K562 (cell line): ENCODE measurements around the gene SLC1A5. TPM values are rescaled to one million over a fixed set of nuclear protein-coding genes. Genes with fewer than 3 reads are reported as not detected.

Experiments used
- BCOR ChIP-seq: fragments of 450-650 bp; IDR thresholded peaks from 2 replicates; pipeline ENCODE4 v1.6.1; 2016
- DNMT1 ChIP-seq: fragments of 450-650 bp; IDR thresholded peaks from 2 replicates; pipeline ENCODE4 v1.6.1; 2016; ENCODE audit warnings: antibody characterized with exemption, mild to moderate bottlenecking
- EGR1 ChIP-seq: fragments of 450-650 bp; conservative IDR thresholded peaks from 2 replicates; pipeline ENCODE4 v1.6.1; 2017; ENCODE audit warnings: mild to moderate bottlenecking
- EP300 ChIP-seq: IDR thresholded peaks from 2 replicates; pipeline ENCODE4 v1.6.1; 2012; ENCODE audit warnings: low read length, improper control_type of control experiment
- FOSL1 ChIP-seq: fragments of 200-800 bp; sonication (Bioruptor generic); conservative IDR thresholded peaks from 2 replicates; pipeline ENCODE4 v1.6.1; 2016; ENCODE audit warnings: missing genetic modification characterization, missing compliant biosample characterization
- MEF2A ChIP-seq: IDR thresholded peaks from 2 replicates; pipeline ENCODE4 v1.6.1; 2011; ENCODE audit warnings: low read depth, mild to moderate bottlenecking, low read length, moderate library complexity; ENCODE audit not compliant: control insufficient read depth
- MYC ChIP-seq, 2 experiments: fragments of 250-450 bp in 1 of 2; sonication (Bioruptor Pico) in 1 of 2; IDR thresholded peaks; 2 replicates each; pipeline versions ENCODE4 v1.5.1 to v1.6.1; 2012 to 2021; ENCODE audit warnings: low read depth in 2 of 2, borderline replicate concordance in 1 of 2, improper control_type of control experiment in 1 of 2, low read length in 1 of 2, mild to moderate bottlenecking in 1 of 2, moderate library complexity in 1 of 2
- NBN ChIP-seq: fragments of 450-650 bp; IDR thresholded peaks from 2 replicates; pipeline ENCODE4 v1.6.1; 2016; ENCODE audit warnings: low read depth, mild to moderate bottlenecking
- NCOA2 ChIP-seq, 2 experiments: fragments of 450-650 bp; IDR thresholded peaks; 2 replicates each; pipeline ENCODE4 v1.6.1; 2018; ENCODE audit warnings: mild to moderate bottlenecking in 2 of 2, moderate library complexity in 1 of 2; ENCODE audit not compliant: partially characterized antibody in 2 of 2
- POLR2A ChIP-seq: fragments of 450-650 bp; conservative IDR thresholded peaks from 2 replicates; pipeline ENCODE4 v1.6.1; 2016
- SNIP1 ChIP-seq: fragments of 450-650 bp; IDR thresholded peaks from 2 replicates; pipeline ENCODE4 v1.7.1; 2017; ENCODE audit warnings: low read depth, mild to moderate bottlenecking
- SNRNP70 ChIP-seq: fragments of 200-400 bp; formaldehyde crosslinking; optimal IDR thresholded peaks from 2 replicates; pipeline ENCODE3; 2017; ENCODE audit warnings: low read depth, low read length
- STAG1 ChIP-seq: sonication (generic); formaldehyde crosslinking; IDR thresholded peaks from 2 replicates; pipeline ENCODE4 v1.5.0; 2020; ENCODE audit warnings: missing genetic modification reagents, borderline replicate concordance
- U2AF2 ChIP-seq: fragments of 200-400 bp; formaldehyde crosslinking; optimal IDR thresholded peaks from 2 replicates; pipeline ENCODE3; 2017; ENCODE audit warnings: low read depth, mild to moderate bottlenecking, low read length
- ZC3H8 ChIP-seq: fragments of 450-650 bp; IDR thresholded peaks from 2 replicates; pipeline ENCODE4 v1.6.1; 2017
- ZNF121 ChIP-seq: sonication (generic); formaldehyde crosslinking; conservative IDR thresholded peaks from 2 replicates; pipeline ENCODE4 v1.8.0; 2022; ENCODE audit warnings: missing genetic modification reagents
- ZNF384 ChIP-seq: IDR thresholded peaks from 2 replicates; pipeline ENCODE4 v1.6.1; 2012; ENCODE audit warnings: low read depth, low read length, improper control_type of control experiment
- ZSCAN32 ChIP-seq: fragments of 450-650 bp; formaldehyde crosslinking; IDR thresholded peaks from 2 replicates; pipeline ENCODE4 v1.4.0; 2020; ENCODE audit warnings: mild to moderate bottlenecking, moderate library complexity
- polyA plus RNA-seq, 8 experiments: library from polyadenylated mRNA; depleted of rRNA in 4 of 8; stranded (reverse) in 5 of 8; unstranded in 3 of 8; fragments of >200 nt; fragmentation: Nextera tagmentation in 2 of 8; fragmentation: Illumina TruSeq in 1 of 8; extraction: Ambion mirVana in 2 of 8; extraction: Trizol in 1 of 8; gene quantifications; 2 replicates each; pipeline versions ENCODE4 v1.2.1 to v1.2.3, GENCODE V29; 2011 to 2014; ENCODE audit warnings: inconsistent platforms in 1 of 8, missing spikeins in 1 of 8
- total RNA-seq, 7 experiments: library from RNA; depleted of rRNA in 6 of 7; stranded (reverse); fragments of >200 nt in 6 of 7; fragmentation: Illumina TruSeq in 2 of 7; extraction: Trizol in 2 of 7; gene quantifications; 2 replicates each; pipeline versions ENCODE4 v1.2.1 to v1.2.3, GENCODE V29; 2011 to 2021; ENCODE audit warnings: low replicate concordance in 1 of 7
- TF ChIP-seq, protein P1 (sequence below): fragments of 250-450 bp; sonication (Bioruptor Pico); IDR thresholded peaks from 2 replicates; pipeline ENCODE4 v1.4.0; 2020
- TF ChIP-seq, protein P2 (sequence below): sonication (generic); formaldehyde crosslinking; IDR thresholded peaks from 2 replicates; pipeline ENCODE4 v1.5.0; 2020; ENCODE audit warnings: missing genetic modification reagents
- TF ChIP-seq, protein P3 (sequence below), 2 experiments: fragments of 450-650 bp in 1 of 2; sonication (generic) in 1 of 2; formaldehyde crosslinking in 1 of 2; IDR thresholded peaks in 1 of 2; conservative IDR thresholded peaks in 1 of 2; 2 replicates each; pipeline versions ENCODE4 v1.6.1 to v1.8.1; 2016 to 2023; ENCODE audit warnings: mild to moderate bottlenecking in 2 of 2, moderate library complexity in 2 of 2, inconsistent platforms in 1 of 2, missing genetic modification reagents in 1 of 2
- TF ChIP-seq, protein P4 (sequence below): fragments of 450-650 bp; IDR thresholded peaks from 2 replicates; pipeline ENCODE4 v1.6.1; 2017; ENCODE audit warnings: antibody characterized with exemption, mild to moderate bottlenecking

The SLC1A5 gene
- total and polyA plus RNA-seq, 9 of the 15 experiments (the other 6 are each of a cell fraction or from before 2014, with no cell fraction given): 31.2 to 417 (median 134) TPM

DNA sequence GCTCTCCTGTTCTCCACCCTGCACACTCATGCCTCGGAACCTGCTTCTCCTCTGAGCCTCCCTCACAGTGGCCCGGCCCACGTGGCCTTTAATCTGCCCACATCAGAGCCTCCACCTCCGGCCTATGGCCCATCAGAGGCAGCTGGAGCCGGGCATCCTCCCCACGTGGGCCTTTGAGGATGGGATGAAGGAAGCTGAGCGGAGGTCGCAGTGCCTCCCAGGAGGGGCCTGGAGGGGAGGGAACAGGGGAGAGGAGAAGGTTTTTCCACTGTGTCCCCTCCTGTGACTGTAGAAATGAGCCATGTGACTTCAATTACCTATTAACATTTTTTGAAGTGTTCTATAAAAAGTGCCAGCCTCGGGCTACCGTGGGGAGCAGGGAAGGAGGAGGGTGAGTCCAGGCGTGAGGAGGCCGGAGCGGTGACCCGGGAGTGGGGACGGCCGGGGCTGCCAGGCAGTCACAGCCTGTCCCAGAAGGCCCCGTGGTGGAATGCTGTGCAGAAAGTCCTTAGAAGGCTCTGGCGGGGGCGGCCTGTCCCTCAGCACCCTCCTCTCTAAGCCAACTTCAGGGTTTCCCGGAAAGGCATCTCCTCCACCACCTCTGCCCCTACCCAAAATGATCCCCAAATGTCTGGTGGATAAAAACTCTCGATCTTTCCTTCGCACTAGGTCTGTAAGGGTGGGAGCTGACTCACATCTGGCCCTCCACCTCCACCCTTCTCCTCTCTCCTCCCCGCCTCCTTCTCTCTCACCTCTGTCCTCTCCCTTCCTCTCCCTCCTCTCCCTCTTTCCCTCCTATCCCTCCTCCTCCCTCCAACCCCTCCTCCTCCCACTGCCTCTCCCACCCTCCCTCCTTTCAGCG is 24.8 kb upstream of the SLC1A5 start (continued):
- TF ChIP-seq NBN (no peak), SNIP1 (no peak), NCOA2 (IDR thresholded peaks at IDR 0.05; ENCODE audit: partially characterized antibody in 2 of 2) (no peak), FOSL1 (0 out of 2 replicates have a peak, but pooled peaks have one; percentile 25), SNRNP70 (no peak), MYC (IDR thresholded peaks at IDR 0.05; ENCODE audit: low read depth, low read length) (peak; percentile 55), MYC (CRISPR knock-in tag; IDR thresholded peaks at IDR 0.05; ENCODE audit: borderline replicate concordance, low read depth) (no peak), ZSCAN32 (no peak), DNMT1 (no peak), EP300 (no peak), ZC3H8 (no peak), MEF2A (no peak), ZNF121 (CRISPR knock-in tag) (no peak), U2AF2 (no peak), POLR2A (no peak), STAG1 (no peak), EGR1 (peak; percentile 34; the same call in 1 of the 2 replicates), BCOR (no peak), ZNF384 (no peak)
- TF ChIP-seq, protein P1, sequence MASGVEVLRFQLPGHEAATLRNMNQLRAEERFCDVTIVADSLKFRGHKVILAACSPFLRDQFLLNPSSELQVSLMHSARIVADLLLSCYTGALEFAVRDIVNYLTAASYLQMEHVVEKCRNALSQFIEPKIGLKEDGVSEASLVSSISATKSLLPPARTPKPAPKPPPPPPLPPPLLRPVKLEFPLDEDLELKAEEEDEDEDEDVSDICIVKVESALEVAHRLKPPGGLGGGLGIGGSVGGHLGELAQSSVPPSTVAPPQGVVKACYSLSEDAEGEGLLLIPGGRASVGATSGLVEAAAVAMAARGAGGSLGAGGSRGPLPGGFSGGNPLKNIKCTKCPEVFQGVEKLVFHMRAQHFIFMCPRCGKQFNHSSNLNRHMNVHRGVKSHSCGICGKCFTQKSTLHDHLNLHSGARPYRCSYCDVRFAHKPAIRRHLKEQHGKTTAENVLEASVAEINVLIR (CRISPR knock-in tag): no peak
- TF ChIP-seq, protein P2, sequence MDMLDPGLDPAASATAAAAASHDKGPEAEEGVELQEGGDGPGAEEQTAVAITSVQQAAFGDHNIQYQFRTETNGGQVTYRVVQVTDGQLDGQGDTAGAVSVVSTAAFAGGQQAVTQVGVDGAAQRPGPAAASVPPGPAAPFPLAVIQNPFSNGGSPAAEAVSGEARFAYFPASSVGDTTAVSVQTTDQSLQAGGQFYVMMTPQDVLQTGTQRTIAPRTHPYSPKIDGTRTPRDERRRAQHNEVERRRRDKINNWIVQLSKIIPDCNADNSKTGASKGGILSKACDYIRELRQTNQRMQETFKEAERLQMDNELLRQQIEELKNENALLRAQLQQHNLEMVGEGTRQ (CRISPR knock-in tag): peak; percentile 73
- TF ChIP-seq, protein P3, sequence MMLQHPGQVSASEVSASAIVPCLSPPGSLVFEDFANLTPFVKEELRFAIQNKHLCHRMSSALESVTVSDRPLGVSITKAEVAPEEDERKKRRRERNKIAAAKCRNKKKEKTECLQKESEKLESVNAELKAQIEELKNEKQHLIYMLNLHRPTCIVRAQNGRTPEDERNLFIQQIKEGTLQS (IDR thresholded peaks at IDR 0.05): no peak
- TF ChIP-seq, protein P3 (CRISPR knock-in tag; conservative IDR thresholded peaks at IDR 0.05): no peak
- TF ChIP-seq, protein P4, sequence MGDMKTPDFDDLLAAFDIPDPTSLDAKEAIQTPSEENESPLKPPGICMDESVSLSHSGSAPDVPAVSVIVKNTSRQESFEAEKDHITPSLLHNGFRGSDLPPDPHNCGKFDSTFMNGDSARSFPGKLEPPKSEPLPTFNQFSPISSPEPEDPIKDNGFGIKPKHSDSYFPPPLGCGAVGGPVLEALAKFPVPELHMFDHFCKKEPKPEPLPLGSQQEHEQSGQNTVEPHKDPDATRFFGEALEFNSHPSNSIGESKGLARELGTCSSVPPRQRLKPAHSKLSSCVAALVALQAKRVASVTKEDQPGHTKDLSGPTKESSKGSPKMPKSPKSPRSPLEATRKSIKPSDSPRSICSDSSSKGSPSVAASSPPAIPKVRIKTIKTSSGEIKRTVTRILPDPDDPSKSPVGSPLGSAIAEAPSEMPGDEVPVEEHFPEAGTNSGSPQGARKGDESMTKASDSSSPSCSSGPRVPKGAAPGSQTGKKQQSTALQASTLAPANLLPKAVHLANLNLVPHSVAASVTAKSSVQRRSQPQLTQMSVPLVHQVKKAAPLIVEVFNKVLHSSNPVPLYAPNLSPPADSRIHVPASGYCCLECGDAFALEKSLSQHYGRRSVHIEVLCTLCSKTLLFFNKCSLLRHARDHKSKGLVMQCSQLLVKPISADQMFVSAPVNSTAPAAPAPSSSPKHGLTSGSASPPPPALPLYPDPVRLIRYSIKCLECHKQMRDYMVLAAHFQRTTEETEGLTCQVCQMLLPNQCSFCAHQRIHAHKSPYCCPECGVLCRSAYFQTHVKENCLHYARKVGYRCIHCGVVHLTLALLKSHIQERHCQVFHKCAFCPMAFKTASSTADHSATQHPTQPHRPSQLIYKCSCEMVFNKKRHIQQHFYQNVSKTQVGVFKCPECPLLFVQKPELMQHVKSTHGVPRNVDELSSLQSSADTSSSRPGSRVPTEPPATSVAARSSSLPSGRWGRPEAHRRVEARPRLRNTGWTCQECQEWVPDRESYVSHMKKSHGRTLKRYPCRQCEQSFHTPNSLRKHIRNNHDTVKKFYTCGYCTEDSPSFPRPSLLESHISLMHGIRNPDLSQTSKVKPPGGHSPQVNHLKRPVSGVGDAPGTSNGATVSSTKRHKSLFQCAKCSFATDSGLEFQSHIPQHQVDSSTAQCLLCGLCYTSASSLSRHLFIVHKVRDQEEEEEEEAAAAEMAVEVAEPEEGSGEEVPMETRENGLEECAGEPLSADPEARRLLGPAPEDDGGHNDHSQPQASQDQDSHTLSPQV: peak; percentile 87; the same call in 1 of the 2 replicates
